B cell (primary cell): Measurements from ENCODE around the gene POLG2.

Experiments used
- EZH2 ChIP-seq: IDR thresholded peaks from 2 replicates; pipeline ENCODE4 v1.6.1; 2012; ENCODE audit warnings: borderline replicate concordance, low read depth, mild to moderate bottlenecking, moderate library complexity, low read length; ENCODE audit not compliant: insufficient read depth, poor library complexity, severe bottlenecking
- TF ChIP-seq, protein P1 (sequence below): fragments of 200-600 bp; IDR thresholded peaks from one replicate; pipeline ENCODE4 v1.8.0; 2022; ENCODE audit warnings: antibody characterized with exemption, mild to moderate bottlenecking

DNA sequence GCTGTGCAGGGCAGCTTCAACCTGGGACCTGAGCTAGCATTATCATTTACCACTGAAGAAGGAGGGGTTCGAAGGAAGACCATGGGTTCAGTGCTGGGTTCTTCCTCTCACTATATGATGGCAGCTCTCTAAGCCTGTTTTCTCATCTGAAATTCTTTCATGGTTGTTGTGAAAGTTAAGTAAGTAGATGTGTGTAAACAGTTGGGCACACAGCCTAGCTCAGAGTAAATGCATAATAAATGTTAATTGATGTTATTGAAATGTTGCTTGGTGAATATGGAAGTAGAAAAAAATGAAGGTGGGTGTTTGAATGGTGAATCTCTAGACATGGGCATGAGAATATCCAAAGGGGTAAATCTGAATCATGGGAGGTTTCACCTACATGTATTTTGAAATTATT lies 19.0 kb upstream of the POLG2 start:
- no peak for TF ChIP-seq EZH2
- TF ChIP-seq, protein P1, sequence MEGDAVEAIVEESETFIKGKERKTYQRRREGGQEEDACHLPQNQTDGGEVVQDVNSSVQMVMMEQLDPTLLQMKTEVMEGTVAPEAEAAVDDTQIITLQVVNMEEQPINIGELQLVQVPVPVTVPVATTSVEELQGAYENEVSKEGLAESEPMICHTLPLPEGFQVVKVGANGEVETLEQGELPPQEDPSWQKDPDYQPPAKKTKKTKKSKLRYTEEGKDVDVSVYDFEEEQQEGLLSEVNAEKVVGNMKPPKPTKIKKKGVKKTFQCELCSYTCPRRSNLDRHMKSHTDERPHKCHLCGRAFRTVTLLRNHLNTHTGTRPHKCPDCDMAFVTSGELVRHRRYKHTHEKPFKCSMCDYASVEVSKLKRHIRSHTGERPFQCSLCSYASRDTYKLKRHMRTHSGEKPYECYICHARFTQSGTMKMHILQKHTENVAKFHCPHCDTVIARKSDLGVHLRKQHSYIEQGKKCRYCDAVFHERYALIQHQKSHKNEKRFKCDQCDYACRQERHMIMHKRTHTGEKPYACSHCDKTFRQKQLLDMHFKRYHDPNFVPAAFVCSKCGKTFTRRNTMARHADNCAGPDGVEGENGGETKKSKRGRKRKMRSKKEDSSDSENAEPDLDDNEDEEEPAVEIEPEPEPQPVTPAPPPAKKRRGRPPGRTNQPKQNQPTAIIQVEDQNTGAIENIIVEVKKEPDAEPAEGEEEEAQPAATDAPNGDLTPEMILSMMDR = no peak
